ENCODE measurements around the gene ZC3H18.

The ZC3H18 gene

GRCh38 chr16:88653101-88653500 lies 82.9 kb downstream of the ZC3H18 start:
- DNase-seq (ENCODE audit: low read depth in 1 of 2, low spot score in 1 of 2) = no peak
- Histone ChIP-seq H3K4me3 (replicated peaks; ENCODE audit: insufficient read depth, low read length) (no peak overlapping the region), H3K27me3 (ENCODE audit: insufficient read depth, poor library complexity, severe bottlenecking) (no peaks in the 10 kb centered on the region), H3K27ac (replicated peaks) (no peak overlapping the region)
- no peak for TF ChIP-seq POLR2AphosphoS5 (IDR thresholded peaks at IDR 0.05; ENCODE audit: low read depth)
- no peak for TF ChIP-seq CTCF (IDR thresholded peaks at IDR 0.05; ENCODE audit: insufficient read depth, low read length)
- TF ChIP-seq REST (IDR thresholded peaks at IDR 0.05; ENCODE audit: insufficient replicate concordance, low read depth) = no peak
- no peak for TF ChIP-seq SPI1 (IDR thresholded peaks at IDR 0.05; ENCODE audit: borderline replicate concordance, low read depth)
- no peak for TF ChIP-seq GABPA (IDR thresholded peaks at IDR 0.05; ENCODE audit: low read depth)

GRCh38 chr16:88653596-88654362 lies 83.6 kb downstream of the ZC3H18 start:
- TF ChIP-seq REST (IDR thresholded peaks at IDR 0.05; ENCODE audit: insufficient replicate concordance, low read depth) (no peak), POLR2AphosphoS5 (IDR thresholded peaks at IDR 0.05; ENCODE audit: low read depth) (no peak), SPI1 (IDR thresholded peaks at IDR 0.05; ENCODE audit: borderline replicate concordance, low read depth) (no peak), GABPA (IDR thresholded peaks at IDR 0.05; ENCODE audit: low read depth) (no peak)
- Histone ChIP-seq H3K27ac (replicated peaks) (no peak overlapping the region), H3K4me3 (replicated peaks; ENCODE audit: insufficient read depth, low read length) (no peak overlapping the region), H3K27me3 (ENCODE audit: insufficient read depth, poor library complexity, severe bottlenecking) (no peaks in the 10 kb centered on the region)
- no peak for DNase-seq (ENCODE audit: low read depth in 1 of 2, low spot score in 1 of 2)

GRCh38 chr16:88654363-88655052 lies 84.3 kb downstream of the ZC3H18 start:
- DNase-seq (ENCODE audit: low read depth in 1 of 2, low spot score in 1 of 2) = no peak
- no peak for TF ChIP-seq POLR2AphosphoS5 (IDR thresholded peaks at IDR 0.05; ENCODE audit: low read depth)
- no peak for TF ChIP-seq REST (IDR thresholded peaks at IDR 0.05; ENCODE audit: insufficient replicate concordance, low read depth)
- TF ChIP-seq GABPA (IDR thresholded peaks at IDR 0.05; ENCODE audit: low read depth) = no peak
- no peak for TF ChIP-seq CTCF (IDR thresholded peaks at IDR 0.05; ENCODE audit: insufficient read depth, low read length)
- no peak for TF ChIP-seq SPI1 (IDR thresholded peaks at IDR 0.05; ENCODE audit: borderline replicate concordance, low read depth)
- Histone ChIP-seq H3K27ac (replicated peaks) (no peak overlapping the region), H3K27me3 (ENCODE audit: insufficient read depth, poor library complexity, severe bottlenecking) (no peaks in the 10 kb centered on the region), H3K4me3 (replicated peaks; ENCODE audit: insufficient read depth, low read length) (no peak overlapping the region)

All from HL-60 (cell line).